HG02610 (cell line): ENCODE measurements around the gene DNAH17.

Experiments used
- ATAC-seq: cut with Tn5 transposase; IDR thresholded peaks from one replicate; pipeline ENCODE4 v1.9.1; 2021; ENCODE audit warnings: mild to moderate bottlenecking, moderate library complexity; ENCODE audit not compliant: unreplicated experiment

The DNAH17 gene

GRCh38 chr17:78607038-78607437 lies 29.8 kb upstream of the DNAH17 start:
- ATAC-seq = no peak

- no peak for ATAC-seq
These were observed 28.7 kb upstream of the DNAH17 start for GRCh38 chr17:78605886-78606285.

GRCh38 chr17:78605429-78605828 lies 28.2 kb upstream of the DNAH17 start:
- no peak for ATAC-seq

- no peak for ATAC-seq
These were observed 25.1 kb upstream of the DNAH17 start for GRCh38 chr17:78602246-78602645.

GRCh38 chr17:78601577-78602190 lies 24.5 kb upstream of the DNAH17 start:
- ATAC-seq = no peak

- no peak for ATAC-seq
These were observed 23.1 kb upstream of the DNAH17 start for GRCh38 chr17:78600181-78600721.

DNA sequence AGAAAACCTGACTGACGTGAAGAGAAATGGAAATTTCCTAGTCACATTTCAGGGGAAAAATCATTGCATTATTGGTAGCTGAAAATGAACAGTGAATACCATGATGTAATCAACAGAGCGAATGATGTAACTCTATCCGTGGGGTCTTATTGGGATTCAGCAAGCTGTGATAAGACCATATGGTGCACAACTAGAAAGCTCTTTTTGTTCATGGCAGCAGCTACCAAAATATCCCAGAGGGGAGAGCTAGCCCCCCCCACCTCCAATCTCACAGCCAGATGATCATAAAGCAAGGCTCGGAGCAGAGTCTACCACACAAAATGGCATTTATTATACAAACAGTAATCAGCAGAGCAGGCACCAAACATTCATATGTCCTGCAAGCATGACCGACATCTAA lies 22.2 kb upstream of the DNAH17 start:
- no peak for ATAC-seq

DNA sequence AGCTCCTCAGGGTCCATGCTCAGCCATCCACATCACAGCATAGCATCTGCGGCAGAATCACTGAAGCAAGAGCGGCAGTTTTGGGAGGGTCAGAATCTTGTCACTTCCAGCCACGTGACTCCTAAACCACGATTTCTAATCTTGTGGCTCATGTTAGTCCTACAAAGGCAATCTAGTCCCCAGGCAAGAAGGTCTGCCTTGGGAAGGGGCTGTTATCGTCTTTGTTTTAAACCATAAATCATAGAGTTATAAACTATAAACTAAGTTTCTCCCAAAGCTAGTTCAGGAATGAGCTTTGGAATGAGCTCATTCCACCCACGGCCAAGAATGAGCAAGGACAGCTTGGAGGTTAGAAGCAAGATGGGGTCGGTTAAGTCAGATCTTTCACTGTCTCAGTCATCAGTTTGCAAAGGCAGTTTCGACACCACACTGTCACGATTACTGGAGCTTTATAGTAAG lies 20.8 kb upstream of the DNAH17 start:
- no peak for ATAC-seq

DNA sequence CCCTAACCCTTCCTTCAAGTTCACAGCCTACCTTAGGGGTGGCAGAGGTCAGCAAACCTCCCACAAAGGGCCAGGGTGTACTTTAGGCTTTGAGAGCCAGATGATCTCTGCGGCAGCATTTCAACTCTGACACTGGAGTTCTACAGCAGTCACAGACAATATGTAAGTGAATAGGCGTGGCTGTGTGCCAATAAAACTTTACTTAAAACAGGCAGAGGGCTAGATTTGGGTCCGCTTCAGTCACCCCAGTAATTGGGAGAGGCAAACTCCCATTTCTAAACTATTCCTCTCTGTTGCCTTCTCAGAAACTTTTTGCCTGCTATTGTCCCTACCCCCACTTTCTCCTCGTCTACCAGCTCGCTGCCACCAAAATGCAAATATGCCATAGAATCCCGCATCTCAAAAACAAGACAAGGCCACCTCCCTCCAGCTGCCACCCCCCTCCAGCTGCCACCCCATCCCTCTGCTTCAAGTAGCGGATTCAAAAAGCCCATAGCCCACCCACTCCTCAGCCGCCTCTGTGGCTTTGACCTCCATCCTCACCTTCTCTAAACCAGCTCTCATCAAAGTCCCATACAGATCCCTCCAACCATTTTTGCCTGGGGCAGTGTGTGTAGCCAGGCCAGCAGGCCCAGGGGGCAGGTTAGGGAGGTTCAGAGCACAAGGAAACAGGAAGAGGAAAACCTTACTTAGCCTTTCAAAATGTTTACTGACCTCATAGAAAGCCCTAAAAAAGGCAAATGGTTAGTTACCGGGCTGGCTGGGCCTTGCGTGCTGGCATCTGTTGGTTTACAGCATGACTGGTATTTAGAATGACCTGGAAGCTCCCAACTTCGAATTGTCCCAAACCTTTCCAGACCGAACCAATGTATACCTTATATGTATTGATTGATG lies 19.9 kb upstream of the DNAH17 start:
- ATAC-seq = no peak

- no peak for ATAC-seq
These were observed 18.1 kb upstream of the DNAH17 start for GRCh38 chr17:78595135-78595810.

GRCh38 chr17:78592991-78593329 lies 15.8 kb upstream of the DNAH17 start:
- ATAC-seq = no peak

DNA sequence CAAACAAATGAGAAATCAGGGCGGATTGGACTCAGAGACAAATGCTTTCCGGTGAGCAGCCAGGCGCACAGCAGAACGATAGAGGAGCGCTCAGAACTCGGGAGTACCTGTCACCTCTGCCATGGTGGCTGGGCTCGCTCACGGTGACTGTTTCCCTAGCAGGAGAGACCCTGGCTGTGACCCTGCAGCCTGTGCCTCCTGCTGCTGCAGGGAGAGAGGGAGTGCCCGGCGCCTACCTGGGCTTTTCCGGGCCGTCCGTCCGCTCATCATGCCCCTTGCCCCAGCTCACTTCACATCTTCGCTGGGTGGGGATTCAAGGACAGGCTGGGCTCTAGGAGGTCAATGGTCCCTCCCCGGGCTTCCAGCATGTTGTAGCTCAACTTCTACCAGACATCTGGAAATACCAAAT lies 14.1 kb upstream of the DNAH17 start:
- no peak for ATAC-seq

DNA sequence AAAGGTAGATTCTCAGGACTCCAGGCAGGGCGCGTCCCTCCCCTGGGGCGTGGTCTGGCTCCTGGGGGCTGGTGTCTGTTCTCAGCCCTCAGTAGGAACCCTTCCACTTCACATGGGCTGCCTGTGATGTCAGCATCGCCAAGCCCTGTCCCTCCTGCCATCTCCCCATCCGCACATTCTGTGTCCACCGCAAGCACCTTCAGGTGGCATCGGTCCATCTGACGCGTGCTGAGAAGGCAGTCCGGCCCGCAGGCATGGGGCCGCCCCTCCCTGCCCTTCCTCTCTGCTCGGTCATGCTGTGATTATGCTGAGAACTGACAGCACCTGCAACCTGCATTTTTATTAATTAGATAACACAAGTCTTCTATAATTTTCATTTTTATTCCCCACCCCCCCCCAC lies 12.7 kb upstream of the DNAH17 start:
- ATAC-seq = no peak

DNA sequence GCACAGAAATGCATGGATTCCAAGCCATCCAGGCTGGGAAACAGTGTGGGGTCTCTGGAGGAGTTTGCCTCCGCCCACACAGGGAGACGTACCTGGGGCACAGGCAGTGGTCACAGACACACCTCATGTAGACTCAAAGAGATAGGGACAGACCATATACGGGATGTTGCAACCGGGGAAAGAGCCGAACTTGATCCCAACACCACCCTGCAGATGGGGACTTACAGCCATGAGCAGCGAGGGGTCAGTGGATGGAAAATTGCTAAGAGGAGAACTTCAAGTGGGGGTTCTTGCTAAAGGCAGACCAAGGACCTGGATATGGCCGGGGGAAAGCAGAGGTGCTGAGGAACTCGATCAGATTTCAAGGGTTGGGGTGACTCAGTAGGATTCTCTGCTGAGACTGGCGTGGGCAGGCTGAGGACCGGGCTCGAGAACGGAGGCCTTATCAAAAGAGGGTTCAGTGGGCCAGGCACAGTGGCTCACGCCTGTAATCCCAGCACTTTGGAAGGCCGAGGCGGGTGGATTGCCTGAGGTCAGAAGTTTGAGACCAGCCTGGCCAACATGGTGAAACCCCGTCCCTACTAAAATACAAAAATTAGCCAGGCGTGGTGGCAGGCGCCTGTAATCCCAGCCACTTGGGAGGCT lies 12.0 kb upstream of the DNAH17 start:
- no peak for ATAC-seq

DNA sequence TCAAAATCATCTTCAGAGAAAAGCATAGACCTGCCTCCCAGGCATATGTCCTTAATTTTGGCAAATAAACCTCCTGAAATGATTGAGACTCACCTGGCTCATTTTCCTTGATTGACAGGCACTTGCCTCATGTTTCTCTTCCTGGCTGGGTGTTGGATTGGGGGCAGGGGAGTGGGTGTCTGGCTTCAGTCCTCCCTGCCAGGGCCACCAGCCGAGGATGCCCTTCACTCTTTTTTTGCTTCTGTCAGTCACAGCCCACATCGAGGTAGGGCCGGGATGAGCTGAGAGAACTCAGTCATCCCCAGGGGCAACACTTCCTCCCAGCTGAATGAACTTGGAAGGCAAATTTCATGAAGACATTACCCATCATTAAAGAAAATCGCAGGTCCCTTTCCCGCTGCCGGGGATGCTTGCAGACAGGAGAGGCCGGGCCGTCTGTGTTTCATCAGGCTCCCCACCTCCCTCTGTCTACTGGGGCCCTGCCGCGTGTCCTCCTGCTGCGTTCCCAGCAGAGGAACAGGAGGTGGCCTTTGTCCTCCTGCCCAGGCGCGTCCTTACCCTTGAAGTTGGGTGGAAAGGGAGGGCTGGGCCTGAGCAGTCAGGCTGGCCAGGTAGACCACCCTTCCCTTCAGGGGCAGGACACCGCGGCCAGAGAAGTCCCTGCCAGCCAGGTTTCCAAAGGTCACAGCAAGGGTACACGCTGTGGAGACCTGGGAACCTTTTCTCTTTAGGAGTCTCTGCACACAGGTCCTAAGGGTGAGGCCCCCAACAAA lies 11.2 kb upstream of the DNAH17 start:
- no peak for ATAC-seq

DNA sequence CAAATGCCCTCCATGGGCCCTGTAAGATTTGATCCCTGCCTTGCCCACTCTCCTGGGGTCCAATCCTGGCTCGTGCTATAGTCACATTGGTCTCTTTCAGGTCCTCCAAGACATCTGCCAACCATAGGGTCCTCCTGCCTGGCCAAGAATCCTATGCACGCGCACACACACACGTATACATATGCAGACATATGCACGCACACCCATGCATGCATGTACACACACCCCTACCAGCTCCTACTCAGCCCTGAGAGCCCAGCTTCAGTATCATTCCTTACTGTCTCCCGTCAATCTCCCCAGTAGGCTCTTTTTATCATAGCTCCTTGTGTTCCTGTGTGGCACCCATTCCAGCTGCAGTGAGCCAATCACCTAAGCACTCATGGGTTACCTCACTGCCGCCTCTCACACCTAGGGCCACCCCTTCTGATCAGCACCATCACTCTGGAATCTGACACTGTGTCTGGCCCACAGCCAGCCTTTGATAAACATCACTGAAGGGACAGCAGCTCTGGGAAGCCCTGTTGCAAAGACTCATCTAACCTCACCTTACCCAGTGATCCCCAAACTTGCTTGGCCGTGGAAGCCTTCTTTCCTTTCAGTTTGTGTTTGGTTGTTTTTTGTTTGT lies 7.9 kb upstream of the DNAH17 start:
- no peak for ATAC-seq

- ATAC-seq = no peak
These were observed 5.9 kb upstream of the DNAH17 start for GRCh38 chr17:78583091-78583490.

DNA sequence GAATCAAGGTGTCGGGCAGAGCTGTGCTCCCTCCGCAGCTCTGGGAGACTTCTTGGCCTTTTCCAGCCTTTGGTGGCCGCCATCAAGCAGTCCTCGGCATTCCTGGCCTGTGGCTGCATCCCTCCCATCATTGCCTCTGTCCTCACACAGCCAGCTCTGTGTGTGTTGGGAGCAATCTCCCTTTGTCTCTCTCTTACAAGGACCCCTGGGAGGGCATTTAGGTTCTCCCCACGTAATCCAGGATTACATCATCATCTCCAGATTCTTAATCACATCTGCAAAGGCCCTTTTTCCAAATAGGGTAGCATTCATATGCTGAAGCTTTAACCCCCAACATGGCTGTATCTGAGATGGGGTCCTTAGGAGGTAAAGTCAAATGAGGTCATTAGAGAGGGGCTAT lies 4.1 kb upstream of the DNAH17 start:
- no peak for ATAC-seq

- ATAC-seq = no peak
These were observed 3.1 kb upstream of the DNAH17 start for GRCh38 chr17:78580277-78580804.
